ENCODE data around the gene HOPX.
"Not testable (repeated sequence)": the region's sequence is repeated elsewhere in the genome, so short reads cannot be mapped to it uniquely, and the experiment has no call there.

The HOPX gene

GRCh38 chr4:56637154-56637553, 43.9 kb downstream of the HOPX start:
- no peak for DNase-seq (ENCODE audit: insufficient read length)
- no peak for FAIRE-seq
- TF ChIP-seq POLR2AphosphoS5 (IDR thresholded peaks at IDR 0.05; ENCODE audit: low read depth, low read length): no peak

GRCh38 chr4:56634954-56635353, 46.1 kb downstream of the HOPX start:
- not testable (repeated sequence) for DNase-seq (ENCODE audit: insufficient read length); FAIRE-seq

- FAIRE-seq (no peak), DNase-seq (ENCODE audit: insufficient read length) (no peak)
- TF ChIP-seq POLR2AphosphoS5 (IDR thresholded peaks at IDR 0.05; ENCODE audit: low read depth, low read length) (no peak), TAF1 (IDR thresholded peaks at IDR 0.05; ENCODE audit: borderline replicate concordance, low read depth, low read length) (no peak), POLR2A (IDR thresholded peaks at IDR 0.05; ENCODE audit: low read depth, low read length) (no peak)
Observed at GRCh38 chr4:56633486-56633885, 47.6 kb downstream of the HOPX start.

- TF ChIP-seq TAF1 (IDR thresholded peaks at IDR 0.05; ENCODE audit: borderline replicate concordance, low read depth, low read length): no peak
- no peak for TF ChIP-seq POLR2AphosphoS5 (IDR thresholded peaks at IDR 0.05; ENCODE audit: low read depth, low read length)
- TF ChIP-seq POLR2A (IDR thresholded peaks at IDR 0.05; ENCODE audit: low read depth, low read length): no peak
- FAIRE-seq (no peak), DNase-seq (ENCODE audit: insufficient read length) (no peak)
Observed at GRCh38 chr4:56630876-56631666, 50.0 kb downstream of the HOPX start.

DNA sequence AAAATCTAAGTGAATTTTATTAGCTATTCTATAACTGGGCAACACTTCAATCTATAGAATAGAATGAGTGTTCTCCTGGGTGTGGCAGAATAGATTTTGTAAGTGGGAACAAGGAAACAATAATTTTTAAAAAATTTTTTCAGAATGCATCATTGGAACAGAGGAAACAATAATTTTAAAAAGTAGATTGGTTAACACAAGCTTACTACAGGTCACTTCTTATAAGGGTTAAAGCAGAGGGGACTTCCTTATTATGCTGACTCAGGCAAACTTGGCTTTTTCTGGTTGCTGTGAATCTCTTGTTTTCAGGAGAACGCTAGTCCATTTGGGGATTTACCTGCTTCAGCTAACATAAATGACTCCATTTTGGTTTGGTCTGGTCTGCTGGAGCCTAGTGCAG, 52.5 kb downstream of the HOPX start:
- FAIRE-seq (no peak), DNase-seq (ENCODE audit: insufficient read length) (no peak)
- TF ChIP-seq TAF1 (IDR thresholded peaks at IDR 0.05; ENCODE audit: borderline replicate concordance, low read depth, low read length) (no peak), POLR2AphosphoS5 (IDR thresholded peaks at IDR 0.05; ENCODE audit: low read depth, low read length) (no peak), POLR2A (IDR thresholded peaks at IDR 0.05; ENCODE audit: low read depth, low read length) (no peak)

DNA sequence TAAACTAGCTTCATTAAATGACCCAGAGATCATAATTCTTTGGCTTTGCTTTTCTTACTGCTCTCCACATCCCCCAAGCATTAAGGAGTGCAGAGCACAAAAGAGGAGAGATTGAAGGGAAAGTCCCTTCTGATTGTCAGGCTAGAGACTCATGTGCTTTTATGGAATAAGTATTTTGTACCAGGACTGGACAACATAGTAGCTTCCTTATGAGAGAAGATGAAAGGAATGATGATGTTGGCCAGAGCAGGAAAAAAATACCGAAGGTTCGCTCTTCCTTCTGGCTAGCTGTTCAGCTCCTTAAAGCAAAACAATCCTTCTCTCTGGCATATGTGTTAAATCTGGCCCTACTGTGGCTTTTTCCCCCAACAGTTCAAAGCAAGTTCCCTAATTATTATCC, 53.1 kb downstream of the HOPX start:
- TF ChIP-seq POLR2AphosphoS5 (IDR thresholded peaks at IDR 0.05; ENCODE audit: low read depth, low read length): no peak
- TF ChIP-seq TAF1 (IDR thresholded peaks at IDR 0.05; ENCODE audit: borderline replicate concordance, low read depth, low read length): no peak
- no peak for TF ChIP-seq POLR2A (IDR thresholded peaks at IDR 0.05; ENCODE audit: low read depth, low read length)
- FAIRE-seq (no peak), DNase-seq (ENCODE audit: insufficient read length) (no peak)

DNA sequence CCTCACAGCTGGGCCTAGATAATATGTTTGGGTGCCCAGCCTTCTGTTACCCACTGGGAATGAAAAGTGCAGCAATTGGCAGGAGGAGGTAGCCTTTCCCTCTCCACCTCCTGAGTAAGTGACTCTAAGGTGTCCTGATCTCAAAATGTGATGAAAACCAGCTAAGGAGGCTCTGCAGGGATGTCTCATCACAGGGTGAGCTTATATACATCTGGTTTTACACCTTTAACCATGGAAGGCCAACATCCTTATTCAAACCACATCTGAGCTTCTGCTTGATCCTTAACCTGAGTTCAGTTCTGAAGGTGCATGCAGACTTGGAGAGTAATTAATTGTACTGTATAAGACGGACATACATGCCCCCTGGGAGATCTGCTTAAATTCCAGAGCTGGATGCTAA, 53.7 kb downstream of the HOPX start:
- DNase-seq (ENCODE audit: insufficient read length): no peak
- no peak for FAIRE-seq
- TF ChIP-seq POLR2A (IDR thresholded peaks at IDR 0.05; ENCODE audit: low read depth, low read length) (no peak), TAF1 (IDR thresholded peaks at IDR 0.05; ENCODE audit: borderline replicate concordance, low read depth, low read length) (no peak), POLR2AphosphoS5 (IDR thresholded peaks at IDR 0.05; ENCODE audit: low read depth, low read length) (no peak)

DNA sequence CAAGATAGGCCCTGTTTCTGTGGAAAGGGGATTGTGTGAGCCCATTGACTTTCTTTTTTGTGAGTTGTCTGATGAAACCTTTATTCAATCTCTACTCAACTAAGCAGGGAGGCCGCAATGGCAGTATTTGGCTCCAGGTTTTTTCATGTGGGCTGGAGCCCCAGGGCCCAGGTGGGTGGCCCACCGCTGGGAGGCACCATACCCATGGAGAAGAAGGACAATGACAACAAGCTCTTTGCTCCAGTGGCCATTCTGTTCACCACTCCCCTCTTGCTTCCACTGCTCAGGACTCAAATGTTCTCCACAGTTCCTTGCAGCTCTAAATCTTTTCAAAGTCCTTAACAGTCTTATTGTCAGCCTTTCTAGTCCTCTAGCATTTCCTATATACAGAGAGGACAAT, 54.1 kb downstream of the HOPX start:
- FAIRE-seq (no peak), DNase-seq (ENCODE audit: insufficient read length) (no peak)
- TF ChIP-seq POLR2A (IDR thresholded peaks at IDR 0.05; ENCODE audit: low read depth, low read length) (no peak), POLR2AphosphoS5 (IDR thresholded peaks at IDR 0.05; ENCODE audit: low read depth, low read length) (no peak), TAF1 (IDR thresholded peaks at IDR 0.05; ENCODE audit: borderline replicate concordance, low read depth, low read length) (no peak)

DNA sequence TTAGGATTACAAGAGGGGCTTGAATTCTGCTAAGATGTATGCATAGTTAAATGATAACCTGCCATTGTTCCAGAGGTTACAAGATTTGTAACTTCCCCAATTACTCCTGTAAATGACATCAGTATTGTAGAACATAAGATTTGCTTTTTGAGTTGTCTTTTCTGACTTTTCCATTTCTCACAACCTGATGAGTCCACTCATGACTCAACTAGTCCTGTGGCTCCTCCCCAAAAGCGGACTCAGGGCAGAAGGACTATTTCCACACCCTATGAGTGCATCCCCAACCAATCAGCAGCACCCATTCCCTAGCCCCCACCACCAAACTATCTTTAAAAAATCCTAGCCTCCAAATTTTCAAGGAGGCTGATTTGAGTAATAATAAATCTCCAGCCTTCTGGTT, 54.7 kb downstream of the HOPX start:
- DNase-seq (ENCODE audit: insufficient read length) (no peak), FAIRE-seq (no peak)
- TF ChIP-seq POLR2A (IDR thresholded peaks at IDR 0.05; ENCODE audit: low read depth, low read length): no peak
- no peak for TF ChIP-seq TAF1 (IDR thresholded peaks at IDR 0.05; ENCODE audit: borderline replicate concordance, low read depth, low read length)
- TF ChIP-seq POLR2AphosphoS5 (IDR thresholded peaks at IDR 0.05; ENCODE audit: low read depth, low read length): no peak

DNA sequence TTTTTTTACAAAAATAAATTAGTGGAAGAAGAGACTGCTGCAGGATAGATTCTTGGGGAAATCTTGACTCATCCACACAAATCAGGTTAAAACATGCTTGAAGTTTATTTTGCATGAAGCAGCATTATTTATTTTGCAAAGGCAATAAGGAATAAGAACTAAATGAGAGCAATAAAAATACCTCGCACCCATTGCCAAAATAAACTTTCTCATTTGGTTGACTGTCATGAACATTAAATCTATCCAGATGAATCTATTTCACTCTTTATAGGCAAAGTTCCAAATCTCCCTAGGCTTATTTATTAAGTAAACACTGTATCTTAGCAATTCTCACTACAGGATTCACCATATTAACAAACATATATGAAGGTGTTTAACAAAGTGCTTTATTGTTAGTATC, 58.9 kb downstream of the HOPX start:
- no peak for FAIRE-seq

DNA sequence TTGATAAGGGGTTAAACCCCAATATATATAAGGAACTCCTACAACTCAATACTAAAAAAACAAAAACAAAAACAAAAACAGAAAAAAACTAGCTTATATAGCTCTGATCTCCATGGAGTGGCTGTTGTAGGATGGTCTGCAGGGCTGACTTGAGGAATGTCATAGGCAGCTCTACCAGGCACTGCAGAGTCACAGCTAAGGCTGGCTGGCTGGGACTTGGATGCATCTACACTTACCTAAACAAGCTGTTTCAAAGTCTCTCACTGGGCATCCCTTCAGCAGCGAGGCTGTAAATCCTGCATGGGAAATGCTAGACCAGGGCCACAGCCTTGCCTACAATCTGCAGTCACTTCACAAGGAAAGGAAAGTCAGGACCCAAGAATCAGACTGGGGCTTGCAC, 61.3 kb downstream of the HOPX start:
- FAIRE-seq (no peak), DNase-seq (ENCODE audit: insufficient read length) (no peak)
- TF ChIP-seq POLR2AphosphoS5 (IDR thresholded peaks at IDR 0.05; ENCODE audit: low read depth, low read length) (no peak), TAF1 (IDR thresholded peaks at IDR 0.05; ENCODE audit: borderline replicate concordance, low read depth, low read length) (no peak), POLR2A (IDR thresholded peaks at IDR 0.05; ENCODE audit: low read depth, low read length) (no peak)

More for the DNA sequence above, 58.9 kb downstream of the HOPX start:
- TF ChIP-seq POLR2AphosphoS5 (IDR thresholded peaks at IDR 0.05; ENCODE audit: low read depth, low read length) (no peak), TAF1 (IDR thresholded peaks at IDR 0.05; ENCODE audit: borderline replicate concordance, low read depth, low read length) (no peak), POLR2A (IDR thresholded peaks at IDR 0.05; ENCODE audit: low read depth, low read length) (no peak)
- DNase-seq (ENCODE audit: insufficient read length): no peak

GRCh38 chr4:56619160-56619559, 61.9 kb downstream of the HOPX start:
- no peak for DNase-seq (ENCODE audit: insufficient read length)
- no peak for TF ChIP-seq POLR2AphosphoS5 (IDR thresholded peaks at IDR 0.05; ENCODE audit: low read depth, low read length)
- no peak for TF ChIP-seq TAF1 (IDR thresholded peaks at IDR 0.05; ENCODE audit: borderline replicate concordance, low read depth, low read length)
- no peak for TF ChIP-seq POLR2A (IDR thresholded peaks at IDR 0.05; ENCODE audit: low read depth, low read length)
- no peak for FAIRE-seq

DNA sequence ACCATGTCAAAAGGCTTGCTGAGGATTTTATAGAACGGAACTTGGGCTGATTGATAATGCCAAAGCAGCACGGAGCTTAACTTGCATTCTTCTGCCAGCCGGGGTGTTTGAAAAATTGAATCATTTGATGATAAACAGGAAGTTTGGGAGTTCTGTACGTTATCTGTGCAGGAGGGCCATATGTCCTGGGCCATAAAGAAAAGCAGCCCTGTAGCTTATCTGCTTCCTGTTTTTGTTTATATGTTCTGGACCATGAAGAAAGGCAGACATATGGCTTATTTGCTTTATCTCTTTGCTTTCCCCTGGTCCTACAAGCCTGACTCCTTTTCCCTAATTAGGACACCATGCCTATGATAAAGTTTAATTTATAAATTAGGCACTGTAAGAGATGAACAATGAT, 62.4 kb downstream of the HOPX start:
- FAIRE-seq (no peak), DNase-seq (ENCODE audit: insufficient read length) (no peak)
- TF ChIP-seq POLR2AphosphoS5 (IDR thresholded peaks at IDR 0.05; ENCODE audit: low read depth, low read length) (no peak), POLR2A (IDR thresholded peaks at IDR 0.05; ENCODE audit: low read depth, low read length) (no peak), TAF1 (IDR thresholded peaks at IDR 0.05; ENCODE audit: borderline replicate concordance, low read depth, low read length) (no peak)

Data from GM12892 (cell line).